Lung (tissue), 12 donors: ENCODE measurements around the gene SLAIN2. TPM values are rescaled to one million over a fixed set of nuclear protein-coding genes. Genes with fewer than 3 reads are reported as not detected.
A peak's percentile ranks its signal among the peaks of the same experiment; 100 is the strongest.

Source experiments
- ATAC-seq: fragments of 200-7000 bp; cut with Tn5 transposase; one replicate; pipeline ENCODE4 v1.9.1; 2020; ENCODE audit warnings: moderate number of reproducible peaks; ENCODE audit not compliant: insufficient read depth, low FRiP score
- DNase-seq, 3 donors: peaks; one replicate each; pipeline ENCODE4 v3.0.0-alpha.2; 2013 to 2017
- H3K27ac ChIP-seq, 2 donors: one replicate each; pipeline ENCODE4 v1.5.1; 2013; ENCODE audit warnings: mild to moderate bottlenecking in 2 of 2, moderate library complexity in 2 of 2, control low read depth in 1 of 2, inconsistent platforms in 1 of 2, low read depth in 1 of 2, low read length in 1 of 2
- H3K27me3 ChIP-seq, 3 donors: one replicate each; pipeline ENCODE4 v1.5.1; 2013; ENCODE audit warnings: low read length in 2 of 3; ENCODE audit not compliant: control insufficient read depth in 3 of 3, insufficient read depth in 3 of 3
- H3K36me3 ChIP-seq, 4 donors: one replicate each; pipeline ENCODE4 v1.5.1; 2013; ENCODE audit warnings: low read length in 4 of 4, mild to moderate bottlenecking in 1 of 4, moderate library complexity in 1 of 4; ENCODE audit not compliant: control insufficient read depth in 4 of 4, insufficient read depth in 4 of 4
- H3K4me1 ChIP-seq, 5 donors: one replicate each; pipeline ENCODE4 v1.5.1; 2013; ENCODE audit warnings: low read length in 5 of 5, mild to moderate bottlenecking in 2 of 5, moderate library complexity in 1 of 5; ENCODE audit not compliant: control insufficient read depth in 5 of 5, insufficient read depth in 5 of 5
- H3K4me3 ChIP-seq: one replicate; pipeline ENCODE4 v1.5.1; 2013; ENCODE audit warnings: mild to moderate bottlenecking, control low read depth, moderate library complexity
- H3K9ac ChIP-seq, 2 donors: one replicate each; pipeline ENCODE4 v1.5.1; 2013; ENCODE audit warnings: low read length in 2 of 2, control low read depth in 1 of 2; ENCODE audit not compliant: insufficient read depth in 1 of 2
- H3K9me3 ChIP-seq, 4 donors: one replicate each; pipeline ENCODE4 v1.5.1; 2013; ENCODE audit warnings: low read length in 3 of 4, mild to moderate bottlenecking in 1 of 4, moderate library complexity in 1 of 4; ENCODE audit not compliant: control insufficient read depth in 4 of 4, insufficient read depth in 3 of 4
- CTCF ChIP-seq: IDR thresholded peaks from 2 replicates; pipeline ENCODE4 v1.5.1; 2012; ENCODE audit warnings: mild to moderate bottlenecking; ENCODE audit errors: control extremely low read depth, extremely low read depth
- WGBS, 2 donors: extraction: QIAGEN DNeasy Blood & Tissue Kit; methylation state at CpG; one replicate each; pipeline ENCODE4 v1.1.7; 2013; 5-methylcytosine and 5-hydroxymethylcytosine counted together
- polyA plus RNA-seq, 2 donors: library from polyadenylated mRNA; stranded (reverse); fragments of 200-250 nt; gene quantifications; one replicate each; pipeline ENCODE4 v1.2.1, GENCODE V29; 2013
- total RNA-seq, 2 donors: library from RNA; depleted of rRNA in 1 of 2; stranded (reverse); fragments of >200 nt in 1 of 2; gene quantifications; one replicate each; pipeline ENCODE4 v1.2.1, GENCODE V29; 2014 to 2021
- donor health status: control.
- donor health status: control.
- donor health status: Bipolar disorder and iron deficiency.
- donor health status: healthy.
- donor health status: DM: yes; HTN: yes; CAD: no.

SLAIN2 gene
- total and polyA plus RNA-seq, 4 donors = 17.8 to 62.8 (median 42.0) TPM

DNA sequence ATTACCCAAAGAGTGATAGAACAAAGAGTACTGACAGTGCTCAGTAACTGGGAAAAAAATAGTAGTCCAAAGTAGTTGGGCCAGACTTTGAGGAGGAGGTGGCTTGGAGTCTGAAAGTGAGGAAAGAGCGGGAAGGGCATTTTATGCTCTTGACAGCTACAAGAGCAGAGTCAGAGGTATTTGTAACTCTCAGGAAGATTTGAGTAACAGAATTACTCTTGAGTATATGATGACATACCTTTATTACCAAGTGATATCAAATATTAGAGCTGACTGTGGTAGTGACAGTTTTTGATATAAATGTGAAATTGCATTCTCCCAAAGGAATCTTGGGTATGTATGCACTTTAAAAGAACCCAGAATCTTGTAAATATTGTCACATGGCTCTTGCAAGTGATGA is 2.2 kb downstream of the SLAIN2 start:
- no peak for TF ChIP-seq CTCF
- peaks cover 3 to 51% (median 8%) of the 10 kb centered on the region in 5 donors for H3K4me1 ChIP-seq
- DNase-seq (peak in 2 of 3 donors; percentile 17 to 29), ATAC-seq (no peak)
- WGBS, 2 donors = 39 to 42% methylated on average over 1 of the region's 1 CpG
- no peak overlapping the region for H3K4me3 ChIP-seq
- no peaks in the 10 kb centered on the region for H3K27me3 ChIP-seq
- no peaks in the 10 kb centered on the region for H3K36me3 ChIP-seq
- peak overlapping the region in 1 of 2 donors; percentile 98 for H3K9ac ChIP-seq
- H3K9me3 ChIP-seq = no peaks in the 10 kb centered on the region
- H3K27ac ChIP-seq = peak overlapping the region in 1 of 2 donors; percentile 62

DNA sequence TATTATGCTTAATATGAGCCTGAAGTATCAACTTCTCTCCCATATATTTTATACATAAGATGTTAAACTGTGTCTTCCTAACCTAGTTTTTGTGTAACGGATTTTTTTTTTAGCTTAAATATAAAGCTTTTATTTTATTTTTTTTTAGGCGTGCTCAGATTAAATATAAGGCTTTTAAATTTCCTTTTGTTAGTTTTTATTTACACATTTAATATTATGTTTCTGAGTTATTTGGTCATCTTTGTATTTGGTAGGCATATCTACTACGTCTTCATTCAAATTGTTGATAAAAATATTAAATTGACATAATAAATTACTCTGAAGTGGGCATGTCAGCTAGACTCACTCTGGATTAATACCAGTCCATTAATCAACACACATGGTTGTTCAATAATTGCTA is 4.2 kb downstream of the SLAIN2 start:
- H3K9me3 ChIP-seq = no peaks in the 10 kb centered on the region
- no peak for TF ChIP-seq CTCF
- no peak for ATAC-seq
- H3K27ac ChIP-seq = no peak overlapping the region
- WGBS, 2 donors = 93 to 96% methylated on average over 3 of the region's 3 CpGs
- H3K36me3 ChIP-seq = no peaks in the 10 kb centered on the region
- H3K4me1 ChIP-seq = peaks cover 3 to 35% (median 12%) of the 10 kb centered on the region in 5 donors
- no peak overlapping the region for H3K9ac ChIP-seq
- no peaks in the 10 kb centered on the region for H3K27me3 ChIP-seq
- no peak for DNase-seq
- no peak overlapping the region for H3K4me3 ChIP-seq

DNA sequence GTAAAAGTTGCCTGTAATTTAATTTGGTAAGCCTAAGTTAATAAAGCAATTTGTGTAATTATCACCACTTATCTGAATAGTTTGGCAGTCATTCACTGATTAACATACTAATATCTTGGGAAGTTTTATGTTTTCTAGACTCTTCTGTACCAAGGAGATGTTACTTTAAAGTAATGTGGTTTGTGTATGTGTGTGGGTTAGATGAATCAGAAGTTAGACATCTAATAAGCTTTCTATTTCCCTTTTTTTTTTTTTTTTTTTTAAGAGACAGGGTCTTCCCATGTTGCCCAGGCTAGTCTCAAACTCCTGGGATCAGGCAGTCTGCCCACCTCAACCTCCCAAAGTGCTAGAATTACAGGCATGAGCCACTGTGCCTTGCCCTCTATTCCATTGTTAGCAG is 5.3 kb downstream of the SLAIN2 start:
- no peak for ATAC-seq
- Histone ChIP-seq H3K9ac (no peak overlapping the region), H3K27me3 (no peaks in the 10 kb centered on the region), H3K27ac (no peak overlapping the region), H3K36me3 (no peaks in the 10 kb centered on the region), H3K4me1 (peaks cover 3 to 35% (median 13%) of the 10 kb centered on the region in 5 donors), H3K9me3 (no peaks in the 10 kb centered on the region), H3K4me3 (no peak overlapping the region)
- no peak for DNase-seq
- no peak for TF ChIP-seq CTCF

DNA sequence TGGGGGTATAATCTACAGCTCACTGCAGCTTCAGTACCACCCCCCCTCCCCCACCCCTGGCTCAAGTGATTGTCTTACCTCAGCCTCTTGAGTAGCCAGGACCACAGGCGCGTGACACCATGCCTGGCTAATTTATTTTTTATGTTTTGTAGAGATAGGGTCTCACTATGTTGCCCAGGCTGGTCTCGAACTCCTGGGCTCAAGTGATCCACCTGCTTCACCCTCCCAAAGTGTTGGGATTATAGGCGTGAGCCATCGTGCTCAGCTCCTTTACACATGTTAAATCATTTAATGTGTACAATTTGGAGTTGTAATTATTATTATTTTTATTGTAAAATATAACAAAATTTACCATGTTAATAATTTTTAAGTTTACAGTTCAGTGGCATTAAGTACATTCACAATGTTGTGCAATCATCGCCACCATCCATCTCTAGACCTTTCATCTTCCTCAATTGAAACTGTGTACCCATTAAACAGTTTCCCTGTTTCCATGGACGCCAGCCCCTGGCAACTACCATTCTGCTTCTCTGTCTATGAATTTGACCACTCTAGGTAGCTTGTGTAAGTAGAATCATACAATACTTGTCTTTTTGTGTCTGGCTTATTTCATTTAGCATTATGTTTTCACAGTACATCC is 6.1 kb downstream of the SLAIN2 start:
- ATAC-seq = no peak
- no peak for DNase-seq
- no peak overlapping the region for H3K27ac ChIP-seq
- peaks cover 3 to 35% (median 13%) of the 10 kb centered on the region in 5 donors for H3K4me1 ChIP-seq
- H3K9ac ChIP-seq = no peak overlapping the region
- no peak for TF ChIP-seq CTCF
- 91 to 94% methylated on average over 7 of the region's 7 CpGs for WGBS, 2 donors
- no peaks in the 10 kb centered on the region for H3K9me3 ChIP-seq
- H3K27me3 ChIP-seq = no peaks in the 10 kb centered on the region
- H3K36me3 ChIP-seq = no peaks in the 10 kb centered on the region
- H3K4me3 ChIP-seq = no peak overlapping the region
